A204.1 (cell line): ENCODE measurements around the gene IPO11.
"Not testable (repeated sequence)": the region's sequence is repeated elsewhere in the genome, so short reads cannot be mapped to it uniquely, and the experiment has no call there.

Experiments
- FAIRE-seq: peaks from 2 replicates; lab custom pipeline; 2012; peaks lifted over from hg19 to GRCh38; lab: Jason Lieb, UNC

The IPO11 gene

GRCh38 chr5:62603934-62604333 lies 191.4 kb downstream of the IPO11 start:
- no peak for FAIRE-seq

- FAIRE-seq = no peak
These were observed 193.1 kb downstream of the IPO11 start for GRCh38 chr5:62605638-62606037.

GRCh38 chr5:62606878-62607277 lies 194.3 kb downstream of the IPO11 start:
- FAIRE-seq = no peak

GRCh38 chr5:62607615-62608014 lies 195.1 kb downstream of the IPO11 start:
- no peak for FAIRE-seq

- no peak for FAIRE-seq
These were observed 196.3 kb downstream of the IPO11 start for GRCh38 chr5:62608529-62609511.

- no peak for FAIRE-seq
These were observed 201.8 kb downstream of the IPO11 start for GRCh38 chr5:62614355-62614754.

- no peak for FAIRE-seq
These were observed 204.2 kb downstream of the IPO11 start for GRCh38 chr5:62616615-62617277.

GRCh38 chr5:62617943-62618342 lies 205.4 kb downstream of the IPO11 start:
- no peak for FAIRE-seq

GRCh38 chr5:62620761-62621160 lies 208.2 kb downstream of the IPO11 start:
- FAIRE-seq = no peak

GRCh38 chr5:62621280-62621679 lies 208.7 kb downstream of the IPO11 start:
- no peak for FAIRE-seq

- no peak for FAIRE-seq
These were observed 210.7 kb downstream of the IPO11 start for GRCh38 chr5:62623271-62623670.

- not testable (repeated sequence) for FAIRE-seq
These were observed 211.9 kb downstream of the IPO11 start for GRCh38 chr5:62624436-62624835.

GRCh38 chr5:62626534-62626933 lies 214.0 kb downstream of the IPO11 start:
- FAIRE-seq = no peak

- no peak for FAIRE-seq
These were observed 214.6 kb downstream of the IPO11 start for GRCh38 chr5:62627121-62627520.

GRCh38 chr5:62627901-62628300 lies 215.3 kb downstream of the IPO11 start:
- no peak for FAIRE-seq

- FAIRE-seq = no peak
These were observed 219.5 kb downstream of the IPO11 start for GRCh38 chr5:62631909-62632580.

GRCh38 chr5:62633243-62633642 lies 220.7 kb downstream of the IPO11 start:
- FAIRE-seq = no peak

GRCh38 chr5:62640446-62640845 lies 227.9 kb downstream of the IPO11 start:
- FAIRE-seq = no peak

GRCh38 chr5:62642468-62642867 lies 229.9 kb downstream of the IPO11 start:
- no peak for FAIRE-seq

GRCh38 chr5:62643556-62644451 lies 231.2 kb downstream of the IPO11 start:
- no peak for FAIRE-seq

GRCh38 chr5:62645223-62645622 lies 232.7 kb downstream of the IPO11 start:
- no peak for FAIRE-seq

- FAIRE-seq = no peak
These were observed 234.7 kb downstream of the IPO11 start for GRCh38 chr5:62647241-62647640.
